B cell (primary cell): ENCODE results near the gene PSMD5. TPM values are rescaled to one million over a fixed set of nuclear protein-coding genes. Genes with fewer than 3 reads are reported as not detected.

Source experiments
- ATAC-seq: fragments of 200-7000 bp; cut with Tn5 transposase; one replicate; pipeline ENCODE4 v1.10.0; 2021; ENCODE audit warnings: low read depth, mild to moderate bottlenecking, moderate number of reproducible peaks, moderate library complexity
- CTCF ChIA-PET: fragments of 350-600 bp; sonication (Branson Sonifier 250); formaldehyde crosslinking; loops from one replicate; lab custom pipeline; 2021; ENCODE audit warnings: antibody characterized with exemption, inconsistent platforms; lab: Charles Lee
- POLR2A ChIA-PET: fragments of 350-600 bp; sonication (Branson Sonifier 250); formaldehyde crosslinking; loops from one replicate; lab custom pipeline; 2021; ENCODE audit warnings: antibody characterized with exemption; lab: Charles Lee
- DNase-seq: peaks from one replicate; pipeline ENCODE4 v3.0.0; 2013
- H2AFZ ChIP-seq: 2 replicates; pipeline ENCODE4 v1.6.1; 2012; ENCODE audit warnings: mild to moderate bottlenecking, low read depth, low read length; ENCODE audit not compliant: insufficient read depth, poor library complexity, severe bottlenecking
- H3K27ac ChIP-seq, 2 donors: 1 replicate in 1 of 2; 2 replicates in 1 of 2; pipeline ENCODE4 v1.5.1; 2012 to 2013; ENCODE audit warnings: low read length in 2 of 2, mild to moderate bottlenecking in 2 of 2, moderate library complexity in 1 of 2
- H3K27me3 ChIP-seq, 4 experiments: fragments of 200-600 bp in 1 of 4; sonication (generic) in 1 of 4; replicated peaks in 1 of 4; 1 replicate in 2 of 4; 2 replicates in 2 of 4; pipeline versions ENCODE4 v1.6.1 to v1.7.0; 2013 to 2016; ENCODE audit warnings: low read length in 3 of 4, mild to moderate bottlenecking in 2 of 4, mixed read lengths in 1 of 4, moderate library complexity in 1 of 4; ENCODE audit not compliant: insufficient read depth in 4 of 4, control insufficient read depth in 3 of 4; ENCODE audit errors: control extremely low read depth in 1 of 4
- H3K36me3 ChIP-seq, 2 experiments: replicated peaks in 1 of 2; 1 replicate in 1 of 2; 2 replicates in 1 of 2; pipeline versions ENCODE4 v1.6.1 to v1.7.1; 2013; ENCODE audit warnings: low read length in 1 of 2; ENCODE audit not compliant: insufficient read depth in 2 of 2, control insufficient read depth in 1 of 2; ENCODE audit errors: control extremely low read depth in 1 of 2, extremely low read depth in 1 of 2
- H3K4me1 ChIP-seq, 2 donors: fragments of 200-600 bp in 1 of 2; sonication (generic) in 1 of 2; 1 replicate in 1 of 2; 2 replicates in 1 of 2; pipeline versions ENCODE4 v1.5.1 to v1.6.1; 2013 to 2017; ENCODE audit warnings: low read length in 2 of 2; ENCODE audit not compliant: control insufficient read depth in 2 of 2, insufficient read depth in 2 of 2
- H3K4me2 ChIP-seq: replicated peaks from 2 replicates; pipeline ENCODE3; 2012; ENCODE audit warnings: mild to moderate bottlenecking, low read depth, low read length; ENCODE audit not compliant: poor library complexity, severe bottlenecking
- H3K4me3 ChIP-seq, 5 experiments: fragments of 200-600 bp in 1 of 5; sonication (generic) in 1 of 5; 1 replicate in 3 of 5; 2 replicates in 2 of 5; pipeline versions ENCODE4 v1.5.1 to v1.7.0; 2011 to 2016; ENCODE audit warnings: low read length in 4 of 5, mild to moderate bottlenecking in 4 of 5, low read depth in 2 of 5, control low read depth in 1 of 5, moderate library complexity in 1 of 5; ENCODE audit not compliant: insufficient read depth in 1 of 5; ENCODE audit errors: control extremely low read depth in 1 of 5, extremely low read depth in 1 of 5
- H3K79me2 ChIP-seq: fragments of 200-600 bp; sonication (generic); one replicate; pipeline ENCODE4 v1.6.0; 2016; ENCODE audit warnings: low read length; ENCODE audit not compliant: control insufficient read depth, insufficient read depth
- H3K9ac ChIP-seq: fragments of 200-600 bp; sonication (generic); 2 replicates; pipeline ENCODE4 v1.6.1; 2017; ENCODE audit warnings: mild to moderate bottlenecking, low read length, moderate library complexity
- H3K9me3 ChIP-seq, 3 donors: one replicate each; pipeline versions ENCODE4 v1.6.1 to v1.7.1; 2013; ENCODE audit warnings: low read length in 2 of 3; ENCODE audit not compliant: control insufficient read depth in 2 of 3, insufficient read depth in 1 of 3; ENCODE audit errors: control extremely low read depth in 1 of 3
- H4K20me1 ChIP-seq: 2 replicates; pipeline ENCODE4 v1.6.0; 2012; ENCODE audit warnings: mild to moderate bottlenecking, low read length; ENCODE audit not compliant: insufficient read depth, control insufficient read depth, poor library complexity, severe bottlenecking
- H3K27ac Mint-ChIP-seq: one replicate; pipeline ENCODE4 v1.8.0; 2021; ENCODE audit warnings: mixed read lengths
- H3K27me3 Mint-ChIP-seq: one replicate; pipeline ENCODE4 v1.8.0; 2021; ENCODE audit warnings: mixed read lengths
- H3K4me1 Mint-ChIP-seq: one replicate; pipeline ENCODE4 v1.8.0; 2021; ENCODE audit warnings: mixed read lengths
- H3K4me3 Mint-ChIP-seq: one replicate; pipeline ENCODE4 v1.8.0; 2021; ENCODE audit warnings: mixed read lengths
- H3K9me3 Mint-ChIP-seq: one replicate; pipeline ENCODE4 v1.8.0; 2022; ENCODE audit warnings: mixed read lengths; ENCODE audit not compliant: insufficient read depth
- CTCF ChIP-seq: fragments of 200-600 bp; IDR thresholded peaks from one replicate; pipeline ENCODE4 v1.8.0; 2022; ENCODE audit warnings: antibody characterized with exemption, mild to moderate bottlenecking
- EZH2 ChIP-seq: IDR thresholded peaks from 2 replicates; pipeline ENCODE4 v1.6.1; 2012; ENCODE audit warnings: borderline replicate concordance, low read depth, mild to moderate bottlenecking, moderate library complexity, low read length; ENCODE audit not compliant: insufficient read depth, poor library complexity, severe bottlenecking
- WGBS: methylation state at CpG from one replicate; pipeline ENCODE4 v1.1.5; 2013; ENCODE audit warnings: missing lambda C conversion rate; ENCODE audit not compliant: insufficient coverage; 5-methylcytosine and 5-hydroxymethylcytosine counted together
- intact Hi-C: fragments of 100-400 bp; cut with micrococcal nuclease; formaldehyde crosslinking; loops from one replicate; pipeline ENCODE4 v1.10.0; 2022
- polyA plus RNA-seq: library from polyadenylated mRNA; depleted of rRNA; stranded (reverse); fragments of >200 nt; gene quantifications from 2 replicates; pipeline ENCODE4 v1.2.3, GENCODE V29; 2012
- total RNA-seq, 2 donors: library from RNA; stranded (reverse); fragments of 120-200 nt in 1 of 2; gene quantifications; 1 replicate in 1 of 2; 2 replicates in 1 of 2; pipeline versions ENCODE4 v1.2.3 to v1.2.4, GENCODE V29; 2013 to 2022

Gene PSMD5
- total and polyA plus RNA-seq, 2 donors (not counting 1 experiment from before 2014, with no cell fraction given), result 7.4 to 25.3 TPM

GRCh38 chr9:120780367-120780766 lies 62.4 kb downstream of the PSMD5 start:
- H3K79me2 ChIP-seq, result peaks cover 63% of the 10 kb centered on the region
- peaks cover 16% of the 10 kb centered on the region for H4K20me1 ChIP-seq
- H3K9ac ChIP-seq, result no peak overlapping the region
- H3K36me3 ChIP-seq, result peaks cover 17 to 44% of the 10 kb centered on the region in 2 experiments
- H2AFZ ChIP-seq, result no peak overlapping the region
- H3K4me3 ChIP-seq, result no peak overlapping the region
- Mint-ChIP-seq H3K27ac (no peak overlapping the region), H3K4me3 (no peak overlapping the region), H3K27me3 (no peaks in the 10 kb centered on the region), H3K9me3 (no peaks in the 10 kb centered on the region), H3K4me1 (peaks cover 9% of the 10 kb centered on the region)
- intact Hi-C loops, result no loop called here
- POLR2A ChIA-PET, result no interaction called here
- WGBS, result 100% methylated on average over 2 of the region's 3 CpGs
- CTCF ChIA-PET, result interaction anchor here (0.7 to 1.0 kb wide), 2 partner anchors 13 to 125 kb away, joined by 3 read pairs; partner anchors contain the start of gene FBXW2
- H3K27me3 ChIP-seq, result no peaks in the 10 kb centered on the region
- H3K4me1 ChIP-seq, result no peaks in the 10 kb centered on the region
- ATAC-seq, result no peak
- H3K4me2 ChIP-seq, result no peak overlapping the region
- DNase-seq, result no peak
- no peak for TF ChIP-seq CTCF
- no peak for TF ChIP-seq EZH2
- no peaks in the 10 kb centered on the region for H3K9me3 ChIP-seq
- no peak overlapping the region for H3K27ac ChIP-seq

DNA sequence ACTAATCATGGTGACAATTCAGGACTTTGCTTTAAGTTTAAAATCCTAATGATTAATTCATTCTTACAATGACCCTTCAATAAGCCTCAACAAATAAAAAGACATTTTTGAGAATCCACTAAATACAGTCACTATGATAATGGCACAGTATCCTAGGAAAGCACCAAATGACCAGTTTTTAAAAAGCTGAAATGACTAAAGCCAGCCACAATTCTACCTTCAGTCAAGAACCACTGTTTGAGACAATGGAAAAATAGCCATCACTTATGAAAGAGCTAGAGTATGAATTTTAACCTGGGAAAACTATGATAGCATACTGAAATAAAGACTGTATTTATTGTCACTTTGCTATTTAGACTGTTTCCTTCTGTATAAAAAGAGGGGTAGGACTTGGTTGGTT lies 63.5 kb downstream of the PSMD5 start:
- H3K4me3 Mint-ChIP-seq, result no peak overlapping the region
- Histone ChIP-seq H3K27me3 (no peaks in the 10 kb centered on the region), H3K79me2 (peaks cover 52% of the 10 kb centered on the region), H3K9me3 (no peaks in the 10 kb centered on the region), H3K4me1 (no peaks in the 10 kb centered on the region), H3K9ac (no peak overlapping the region), H4K20me1 (peaks cover 16% of the 10 kb centered on the region), H3K36me3 (peaks cover 22 to 47% of the 10 kb centered on the region in 2 experiments), H3K27ac (no peak overlapping the region), H3K4me3 (no peak overlapping the region), H3K4me2 (no peak overlapping the region), H2AFZ (no peak overlapping the region)
- intact Hi-C loops, result no loop called here
- ChIA-PET CTCF (interaction anchor here (0.7 to 1.0 kb wide), 2 partner anchors 14 to 180 kb away, joined by 3 read pairs; partner anchors contain the start of gene FBXW2), POLR2A (no interaction called here)
- no peak for ATAC-seq
- no peak overlapping the region for H3K27ac Mint-ChIP-seq
- TF ChIP-seq CTCF (no peak), EZH2 (no peak)
- H3K27me3 Mint-ChIP-seq, result no peaks in the 10 kb centered on the region
- H3K4me1 Mint-ChIP-seq, result peaks cover 6% of the 10 kb centered on the region
- DNase-seq, result no peak
- no peaks in the 10 kb centered on the region for H3K9me3 Mint-ChIP-seq
